GM21619 (cell line): Measurements from ENCODE around the gene AP2A2.

Experiments used
- ATAC-seq: cut with Tn5 transposase; IDR thresholded peaks from one replicate; pipeline ENCODE4 v1.9.1; 2021; ENCODE audit not compliant: unreplicated experiment

The AP2A2 gene

GRCh38 chr11:898540-899190, 27.0 kb upstream of the AP2A2 start:
- ATAC-seq: no peak

GRCh38 chr11:899724-900123, 25.9 kb upstream of the AP2A2 start:
- no peak for ATAC-seq

- ATAC-seq: no peak
Measured at GRCh38 chr11:900545-900944, 25.1 kb upstream of the AP2A2 start.

- ATAC-seq: no peak
Measured at GRCh38 chr11:901452-902061, 24.1 kb upstream of the AP2A2 start.

- ATAC-seq: no peak
Measured at GRCh38 chr11:904380-904779, 21.3 kb upstream of the AP2A2 start.

- ATAC-seq: no peak
Measured at GRCh38 chr11:905952-906351, 19.7 kb upstream of the AP2A2 start.

GRCh38 chr11:907668-908067, 18.0 kb upstream of the AP2A2 start:
- ATAC-seq: no peak

- ATAC-seq: no peak
Measured at GRCh38 chr11:908273-908672, 17.4 kb upstream of the AP2A2 start.

GRCh38 chr11:909406-909805, 16.3 kb upstream of the AP2A2 start:
- no peak for ATAC-seq

- no peak for ATAC-seq
Measured at GRCh38 chr11:910044-910588, 15.6 kb upstream of the AP2A2 start.

GRCh38 chr11:910589-911030, 15.1 kb upstream of the AP2A2 start, which contains the start of gene CHID1:
Gene CHID1, minus strand, starts transcription at chr11:910810. Its CDS starts 5,994 bp downstream, at chr11:904816.
- peak; percentile 88 for ATAC-seq

- peak; percentile 32 for ATAC-seq
Measured at GRCh38 chr11:911031-911889, 14.4 kb upstream of the AP2A2 start.

- no peak for ATAC-seq
Measured at GRCh38 chr11:911890-912219, 13.8 kb upstream of the AP2A2 start.

- no peak for ATAC-seq
Measured at GRCh38 chr11:912266-912665, 13.4 kb upstream of the AP2A2 start.

- no peak for ATAC-seq
Measured at GRCh38 chr11:913043-913442, 12.6 kb upstream of the AP2A2 start.

GRCh38 chr11:914204-914603, 11.5 kb upstream of the AP2A2 start:
- ATAC-seq: no peak

GRCh38 chr11:914747-915501, 10.7 kb upstream of the AP2A2 start:
- ATAC-seq: no peak

GRCh38 chr11:917426-917825, 8.2 kb upstream of the AP2A2 start:
- no peak for ATAC-seq

- no peak for ATAC-seq
Measured at GRCh38 chr11:921921-922678, 3.6 kb upstream of the AP2A2 start.

GRCh38 chr11:923691-924405, 1.8 kb upstream of the AP2A2 start:
- no peak for ATAC-seq
